Keratinocyte (primary cell): ENCODE data around the gene KMO. TPM values are rescaled to one million over a fixed set of nuclear protein-coding genes. Genes with fewer than 3 reads are reported as not detected.

Source experiments
- DNase-seq: peaks from one replicate; pipeline ENCODE4 v3.0.0-alpha.2; 2011; ENCODE audit warnings: low read depth, missing footprints, low spot score
- FAIRE-seq: peaks from 2 replicates; lab custom pipeline; 2011; peaks lifted over from hg19 to GRCh38; lab: Jason Lieb, UNC
- H2AFZ ChIP-seq: 2 replicates; pipeline ENCODE4 v1.6.0; 2012; ENCODE audit warnings: low read length, control low read depth, inconsistent platforms; ENCODE audit not compliant: control insufficient read depth
- H3K27ac ChIP-seq: 2 replicates; pipeline ENCODE4 v1.5.1; 2011; ENCODE audit warnings: low read length; ENCODE audit not compliant: control insufficient read depth, insufficient read depth
- H3K27me3 ChIP-seq: 3 replicates; pipeline ENCODE4 v1.6.0; 2011; ENCODE audit warnings: low read length; ENCODE audit not compliant: control insufficient read depth, insufficient read depth; ENCODE audit errors: extremely low read depth
- H3K36me3 ChIP-seq, 2 experiments: 2 replicates in 1 of 2; 3 replicates in 1 of 2; pipeline ENCODE4 v1.5.1; 2011; ENCODE audit warnings: low read length in 2 of 2, mild to moderate bottlenecking in 1 of 2; ENCODE audit not compliant: control insufficient read depth in 2 of 2, insufficient read depth in 2 of 2; ENCODE audit errors: extremely low read depth in 1 of 2
- H3K4me1 ChIP-seq: 3 replicates; pipeline ENCODE4 v1.5.1; 2011; ENCODE audit warnings: low read length; ENCODE audit not compliant: control insufficient read depth, insufficient read depth; ENCODE audit errors: extremely low read depth
- H3K4me2 ChIP-seq: 3 replicates; pipeline ENCODE4 v1.6.0; 2011; ENCODE audit warnings: low read depth, low read length; ENCODE audit not compliant: control insufficient read depth, insufficient read depth; ENCODE audit errors: extremely low read depth
- H3K4me3 ChIP-seq, 3 experiments: fragments of 200-600 bp in 1 of 3; sonication (generic) in 1 of 3; 2 replicates in 2 of 3; 3 replicates in 1 of 3; pipeline ENCODE4 v1.5.1; 2011 to 2016; ENCODE audit warnings: low read length in 3 of 3, mild to moderate bottlenecking in 3 of 3, control low read depth in 2 of 3, inconsistent platforms in 1 of 3, low read depth in 1 of 3, mixed read lengths in 1 of 3, mixed run types in 1 of 3, moderate library complexity in 1 of 3; ENCODE audit not compliant: control insufficient read depth in 2 of 3, insufficient read depth in 2 of 3; ENCODE audit errors: extremely low read depth in 1 of 3
- H3K79me2 ChIP-seq: 2 replicates; pipeline ENCODE4 v1.6.0; 2012; ENCODE audit warnings: low read length; ENCODE audit not compliant: control insufficient read depth, insufficient read depth
- H3K9ac ChIP-seq: 3 replicates; pipeline ENCODE4 v1.6.0; 2011; ENCODE audit warnings: low read length; ENCODE audit not compliant: control insufficient read depth, insufficient read depth; ENCODE audit errors: extremely low read depth
- H3K9me1 ChIP-seq: 3 replicates; pipeline ENCODE4 v1.6.0; 2011; ENCODE audit warnings: low read length; ENCODE audit not compliant: control insufficient read depth, insufficient read depth; ENCODE audit errors: extremely low read depth
- H3K9me3 ChIP-seq: 2 replicates; pipeline ENCODE4 v1.5.1; 2012; ENCODE audit warnings: low read depth, low read length; ENCODE audit not compliant: control insufficient read depth
- H4K20me1 ChIP-seq: 3 replicates; pipeline ENCODE4 v1.6.0; 2011; ENCODE audit warnings: low read length; ENCODE audit not compliant: control insufficient read depth, insufficient read depth; ENCODE audit errors: extremely low read depth
- CTCF ChIP-seq, 3 experiments: IDR thresholded peaks in 1 of 3; conservative IDR thresholded peaks in 1 of 3; optimal IDR thresholded peaks in 1 of 3; 2 replicates in 2 of 3; 3 replicates in 1 of 3; pipeline versions ENCODE3 to v1.5.1; 2011; ENCODE audit warnings: low read length in 3 of 3, mild to moderate bottlenecking in 3 of 3, moderate library complexity in 2 of 3, control low read depth in 1 of 3, inconsistent platforms in 1 of 3; ENCODE audit not compliant: insufficient read depth in 2 of 3; ENCODE audit errors: extremely low read depth in 1 of 3
- EZH2 ChIP-seq: IDR thresholded peaks from one replicate; pipeline ENCODE4 v1.6.1; 2012; ENCODE audit warnings: inconsistent platforms, mild to moderate bottlenecking, low read length, moderate library complexity
- dilution Hi-C: fragments of 300-500 bp; cut with MboI; formaldehyde crosslinking; loops from one replicate; pipeline ENCODE4 v1.7.0; 2020; ENCODE audit warnings: low sequenced_read_pairs; ENCODE audit not compliant: extremely low pct_ligation_motif_present
- polyA plus RNA-seq, 5 experiments: library from polyadenylated mRNA; depleted of rRNA in 3 of 5; stranded (reverse) in 3 of 5; stranded (forward) in 1 of 5; unstranded in 1 of 5; fragments of >200 nt; gene quantifications; 1 replicate in 1 of 5; 2 replicates in 3 of 5; 3 replicates in 1 of 5; pipeline versions ENCODE4 v1.2.1 to v1.2.3, GENCODE V29; 2011 to 2012; ENCODE audit warnings: missing spikeins in 2 of 5, low read depth in 1 of 5, low replicate concordance in 1 of 5

The KMO gene
- polyA plus RNA-seq, 1 donor (not counting 4 experiments of a cell fraction or from before 2014, with no cell fraction given): 4.7 TPM

GRCh38 chr1:241560849-241561187 lies 28.6 kb downstream of the KMO start:
- Histone ChIP-seq H3K9ac (no peak overlapping the region), H3K79me2 (no peaks in the 10 kb centered on the region), H3K27me3 (no peaks in the 10 kb centered on the region), H3K9me1 (no peaks in the 10 kb centered on the region), H3K9me3 (no peaks in the 10 kb centered on the region), H3K4me2 (no peak overlapping the region), H3K4me1 (no peaks in the 10 kb centered on the region), H3K36me3 (no peaks in the 10 kb centered on the region), H4K20me1 (no peaks in the 10 kb centered on the region), H3K27ac (no peak overlapping the region), H2AFZ (no peak overlapping the region), H3K4me3 (no peak overlapping the region)
- dilution Hi-C loops: no loop called here
- TF ChIP-seq CTCF (optimal IDR thresholded peaks at IDR 0.05 in 1 of 3, IDR thresholded peaks at IDR 0.05 in 1 of 3, conservative IDR thresholded peaks at IDR 0.05 in 1 of 3; ENCODE audit: extremely low read depth in 1 of 3, insufficient read depth in 2 of 3, low read length in 3 of 3) (no peak), EZH2 (no peak)
- FAIRE-seq (no peak), DNase-seq (no peak)

GRCh38 chr1:241569848-241570247 lies 37.7 kb downstream of the KMO start:
- DNase-seq: no peak
- H3K36me3 ChIP-seq: no peaks in the 10 kb centered on the region
- H2AFZ ChIP-seq: no peak overlapping the region
- H3K27ac ChIP-seq: no peak overlapping the region
- dilution Hi-C loops: no loop called here
- no peak overlapping the region for H3K4me3 ChIP-seq
- no peaks in the 10 kb centered on the region for H4K20me1 ChIP-seq
- H3K27me3 ChIP-seq: no peaks in the 10 kb centered on the region
- no peaks in the 10 kb centered on the region for H3K9me3 ChIP-seq
- no peak for FAIRE-seq
- H3K4me2 ChIP-seq: no peak overlapping the region
- no peaks in the 10 kb centered on the region for H3K4me1 ChIP-seq
- TF ChIP-seq CTCF (optimal IDR thresholded peaks at IDR 0.05 in 1 of 3, IDR thresholded peaks at IDR 0.05 in 1 of 3, conservative IDR thresholded peaks at IDR 0.05 in 1 of 3; ENCODE audit: extremely low read depth in 1 of 3, insufficient read depth in 2 of 3, low read length in 3 of 3) (no peak), EZH2 (no peak)
- H3K79me2 ChIP-seq: no peaks in the 10 kb centered on the region
- no peak overlapping the region for H3K9ac ChIP-seq
- H3K9me1 ChIP-seq: no peaks in the 10 kb centered on the region
